HG03439 (cell line): ENCODE measurements around the gene NOSTRIN.
"Not testable (repeated sequence)": the region's sequence is repeated elsewhere in the genome, so short reads cannot be mapped to it uniquely, and the experiment has no call there.

Source experiments
- ATAC-seq: cut with Tn5 transposase; IDR thresholded peaks from one replicate; pipeline ENCODE4 v1.9.1; 2021; ENCODE audit warnings: mild to moderate bottlenecking, moderate library complexity; ENCODE audit not compliant: unreplicated experiment

The NOSTRIN gene, protein sequence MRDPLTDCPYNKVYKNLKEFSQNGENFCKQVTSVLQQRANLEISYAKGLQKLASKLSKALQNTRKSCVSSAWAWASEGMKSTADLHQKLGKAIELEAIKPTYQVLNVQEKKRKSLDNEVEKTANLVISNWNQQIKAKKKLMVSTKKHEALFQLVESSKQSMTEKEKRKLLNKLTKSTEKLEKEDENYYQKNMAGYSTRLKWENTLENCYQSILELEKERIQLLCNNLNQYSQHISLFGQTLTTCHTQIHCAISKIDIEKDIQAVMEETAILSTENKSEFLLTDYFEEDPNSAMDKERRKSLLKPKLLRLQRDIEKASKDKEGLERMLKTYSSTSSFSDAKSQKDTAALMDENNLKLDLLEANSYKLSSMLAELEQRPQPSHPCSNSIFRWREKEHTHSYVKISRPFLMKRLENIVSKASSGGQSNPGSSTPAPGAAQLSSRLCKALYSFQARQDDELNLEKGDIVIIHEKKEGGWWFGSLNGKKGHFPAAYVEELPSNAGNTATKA

DNA sequence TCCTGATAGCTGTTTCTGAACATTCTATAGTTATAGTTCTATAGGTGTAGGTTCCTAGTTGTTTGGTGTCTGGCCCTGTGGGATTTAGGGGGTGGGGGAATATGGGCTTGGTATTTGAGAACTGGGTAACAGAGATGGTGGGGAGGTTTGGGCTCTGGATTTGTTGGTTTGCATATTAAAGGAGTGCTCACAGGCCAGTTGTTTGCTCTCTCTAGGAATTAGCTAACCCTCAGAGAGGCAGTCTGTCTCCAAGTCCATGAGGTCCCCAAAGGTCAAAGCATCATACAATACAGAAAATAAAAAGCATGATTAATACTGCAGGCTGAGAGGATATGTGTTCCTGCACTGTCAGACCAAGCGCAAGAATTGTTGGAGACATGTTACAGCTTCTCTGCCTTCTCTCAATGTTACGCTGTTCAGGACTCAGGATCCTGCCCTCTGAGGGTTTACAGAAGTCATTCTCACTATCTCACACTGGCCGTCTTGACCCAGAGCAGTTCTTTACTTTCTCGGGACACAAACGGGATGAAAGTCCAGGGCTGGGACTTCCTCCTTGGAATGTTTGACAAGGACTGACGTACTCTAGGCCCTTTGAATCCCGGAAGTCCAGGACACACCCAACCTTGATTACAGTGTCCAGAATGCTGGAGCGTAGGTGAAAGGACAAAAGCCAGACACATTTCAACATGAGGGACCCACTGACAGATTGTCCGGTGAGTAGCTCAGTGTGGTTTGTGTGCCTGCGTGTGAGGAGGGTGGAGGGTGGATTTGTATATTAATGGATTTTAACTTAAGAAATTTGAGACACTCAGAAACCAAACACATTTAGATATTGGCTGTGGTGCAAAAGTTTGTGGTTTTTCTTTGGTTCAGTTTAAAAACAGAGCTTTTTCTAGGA lies at the start of gene NOSTRIN:
Gene NOSTRIN (plus strand): TSS at position 677 of the 898 bp plus-strand sequence. CDS start 10 bp downstream, at position 687.
- ATAC-seq = no peak

DNA sequence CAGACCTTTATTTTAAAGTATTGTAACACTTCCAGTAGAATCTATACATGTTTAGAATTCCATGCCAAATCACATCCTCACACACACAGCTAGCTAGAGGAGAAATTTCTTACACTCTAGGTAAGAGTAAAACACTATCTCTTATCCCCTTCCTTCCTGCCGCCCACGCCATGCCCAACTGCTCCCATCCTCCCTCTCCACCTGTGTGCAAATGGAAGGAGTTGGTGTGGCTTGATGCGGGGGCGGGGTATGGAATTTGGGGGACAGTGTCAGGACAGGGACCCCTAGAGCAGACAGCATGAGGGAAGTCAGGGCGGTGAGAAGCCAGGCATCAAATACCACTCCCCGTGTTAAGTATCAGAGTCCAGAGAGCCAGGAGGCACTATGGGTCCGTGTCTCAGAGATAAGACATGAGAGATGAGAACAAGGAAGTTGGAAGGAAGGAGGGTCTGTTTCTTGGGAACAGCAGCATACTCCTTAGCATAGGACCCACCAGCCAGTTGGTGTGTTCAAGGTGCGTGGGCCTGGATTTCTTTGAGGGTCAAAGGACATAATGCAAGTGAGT lies 48.6 kb upstream of the NOSTRIN start:
- ATAC-seq = no peak

DNA sequence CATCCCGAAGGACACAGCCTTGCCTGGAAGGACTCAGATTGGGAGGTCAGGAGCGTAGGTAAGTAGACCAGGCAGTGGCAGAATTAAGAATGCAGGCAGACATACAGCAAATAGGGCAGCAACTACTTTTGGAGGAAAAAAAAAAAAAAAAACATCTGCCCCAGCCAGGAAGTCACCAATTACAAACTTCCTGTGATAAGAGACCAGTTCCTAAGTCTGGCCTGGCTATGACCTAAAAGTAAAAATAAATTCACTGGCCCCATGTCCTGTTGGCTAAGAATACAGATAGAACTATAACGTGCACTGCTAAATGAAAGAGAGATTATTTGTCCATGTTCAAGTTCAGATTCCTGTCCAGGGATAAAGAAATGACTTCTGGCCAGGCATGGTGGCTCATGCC lies 45.2 kb upstream of the NOSTRIN start:
- no peak for ATAC-seq

DNA sequence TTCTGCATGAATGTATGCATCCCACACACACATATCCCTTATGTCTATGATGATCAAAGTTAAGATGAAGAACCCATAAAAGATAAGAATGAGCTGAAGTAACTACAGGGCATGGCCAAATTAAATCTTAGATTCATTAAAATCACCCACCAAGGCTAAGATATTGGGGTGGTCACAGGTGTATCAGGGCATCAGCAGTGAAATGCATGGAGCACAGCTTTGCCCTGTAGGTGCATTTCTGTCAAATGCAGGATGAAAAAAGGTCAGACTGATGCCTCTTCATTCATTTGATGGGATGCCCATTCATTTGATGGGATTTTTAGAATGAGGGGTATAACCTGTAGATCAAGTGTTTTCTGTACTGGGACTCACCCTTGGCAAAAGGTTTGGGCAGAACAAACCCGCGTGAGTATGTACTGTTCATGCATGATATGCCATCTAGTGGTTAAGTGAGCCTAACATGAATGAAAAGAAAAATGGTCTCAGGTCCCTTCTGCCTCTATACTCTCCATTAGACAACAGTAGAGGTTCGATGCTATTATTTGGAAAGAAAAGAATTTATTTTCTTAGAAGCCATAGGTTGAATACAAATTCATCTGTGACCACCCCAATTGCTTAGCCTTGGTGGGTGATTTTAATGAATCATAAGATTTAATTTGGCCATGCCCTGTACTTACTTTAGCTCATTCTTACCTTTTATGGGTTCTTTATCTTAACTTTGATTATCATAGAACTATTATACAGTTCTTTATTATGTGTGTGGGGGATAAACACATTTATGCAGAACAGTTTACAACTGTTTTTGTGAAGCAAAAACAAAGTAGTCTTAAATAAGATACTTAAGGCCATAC lies 43.2 kb upstream of the NOSTRIN start:
- ATAC-seq = peak; percentile 60

DNA sequence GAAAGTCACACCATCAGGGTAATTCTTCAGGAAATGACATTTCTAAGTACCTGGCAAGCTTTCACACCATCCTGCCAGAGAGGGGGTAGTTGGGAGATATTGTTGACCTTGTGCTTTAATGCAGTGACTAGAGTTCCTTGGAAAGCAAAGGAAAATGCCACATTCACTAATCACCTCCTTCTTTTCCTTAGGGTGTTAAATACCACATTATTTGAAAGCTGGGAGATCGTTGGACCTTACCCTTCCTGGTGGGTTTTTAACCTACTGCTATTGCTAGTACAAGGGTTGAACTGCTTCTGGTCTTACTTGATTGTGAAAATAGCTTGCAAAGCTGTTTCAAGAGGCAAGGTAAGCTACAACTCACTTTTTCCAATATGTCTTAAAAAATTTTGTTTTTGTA lies 37.0 kb upstream of the NOSTRIN start:
- no peak for ATAC-seq

DNA sequence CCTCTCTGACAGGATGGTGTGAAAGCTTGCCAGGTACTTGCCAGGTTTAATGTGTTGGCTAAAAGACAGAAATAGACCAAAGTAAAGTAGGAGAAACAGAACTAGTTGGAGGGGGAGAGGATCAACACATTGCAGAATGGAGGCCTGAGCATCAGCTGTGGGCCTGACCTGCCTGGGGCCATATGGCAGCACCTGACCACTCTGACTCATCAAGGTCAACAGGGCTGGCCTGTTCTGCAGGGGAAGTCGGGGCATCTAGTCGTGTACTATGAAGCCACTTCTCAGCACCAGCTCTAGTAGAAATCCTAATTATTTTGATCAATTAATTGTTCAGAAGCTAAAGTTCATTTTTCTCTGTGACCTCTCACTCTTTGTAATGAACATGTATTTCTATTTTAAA lies 35.8 kb upstream of the NOSTRIN start:
- no peak for ATAC-seq

DNA sequence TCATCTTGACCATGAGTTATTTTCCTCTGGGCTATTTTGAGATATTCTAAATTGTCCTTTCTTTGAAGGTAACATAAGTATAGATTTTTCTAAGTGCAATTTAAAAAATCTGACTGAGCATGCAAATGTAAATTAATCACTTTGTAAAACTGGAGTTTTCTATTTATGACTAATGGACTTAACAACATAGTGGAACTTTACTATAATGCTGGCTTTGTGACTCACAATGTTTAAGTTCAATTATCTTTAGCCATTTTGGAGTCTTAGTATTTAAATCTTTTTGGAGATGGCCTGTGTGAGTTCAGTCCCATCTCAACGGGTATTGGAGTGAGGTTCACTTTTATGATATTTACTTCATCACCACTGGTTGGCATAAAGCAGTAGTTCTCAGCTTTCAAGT lies 35.2 kb upstream of the NOSTRIN start:
- no peak for ATAC-seq

DNA sequence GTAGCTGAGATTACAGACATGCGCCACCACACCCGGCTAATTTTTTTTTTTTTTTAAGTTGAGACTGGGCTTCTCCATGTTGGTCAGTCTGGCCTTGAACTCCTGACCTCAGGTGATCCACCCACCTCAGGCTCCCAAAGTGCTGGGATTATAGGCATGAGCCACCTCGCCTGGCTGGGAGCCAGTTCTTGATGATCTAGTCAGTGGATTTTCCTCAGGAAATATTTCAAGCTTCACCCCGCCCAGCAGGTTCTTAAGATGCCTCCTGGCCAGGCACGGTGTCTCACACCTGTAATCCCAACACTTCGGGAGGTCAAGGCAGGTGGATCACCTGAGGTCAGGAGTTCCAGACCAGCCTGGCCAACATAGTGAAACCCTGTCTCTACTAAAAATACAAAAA lies 34.1 kb upstream of the NOSTRIN start:
- not testable (repeated sequence) for ATAC-seq

DNA sequence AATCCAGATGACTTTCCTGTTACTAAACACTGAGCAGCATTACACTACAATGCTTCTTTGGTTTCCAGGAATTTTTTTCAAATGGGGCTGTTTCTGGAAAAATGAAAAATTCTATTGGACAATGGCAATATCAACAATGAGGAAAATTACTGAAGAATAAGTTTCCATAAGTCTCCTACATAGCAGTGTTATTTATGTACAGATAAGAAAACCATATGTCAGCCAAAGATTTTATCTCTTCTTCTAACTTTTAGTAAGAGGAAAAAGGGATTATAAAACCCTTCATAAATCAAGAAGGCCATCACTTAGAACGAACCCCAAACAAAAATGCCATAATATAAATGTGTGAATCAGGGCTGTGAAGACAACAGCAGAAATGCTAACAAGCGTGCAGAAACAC lies 31.6 kb upstream of the NOSTRIN start:
- no peak for ATAC-seq

DNA sequence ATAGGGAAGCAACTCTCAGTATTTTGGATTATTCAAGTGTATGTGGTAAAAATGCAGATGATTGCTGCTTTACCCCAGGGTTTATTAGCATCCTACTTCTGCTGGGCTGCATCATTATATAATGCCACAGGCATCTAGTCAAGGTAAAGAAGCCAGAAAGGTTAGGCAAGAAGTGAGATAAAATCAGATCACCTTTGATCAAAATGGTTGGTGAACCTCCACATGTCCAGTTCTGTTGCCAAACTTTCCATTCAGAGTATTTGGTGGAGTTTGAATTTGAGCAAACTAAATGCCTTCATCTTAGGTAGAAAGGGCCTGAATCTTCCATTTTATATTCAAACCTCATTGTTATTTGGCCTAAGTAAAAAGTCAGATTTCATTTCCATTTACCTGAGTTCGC lies 29.7 kb upstream of the NOSTRIN start:
- ATAC-seq = no peak

DNA sequence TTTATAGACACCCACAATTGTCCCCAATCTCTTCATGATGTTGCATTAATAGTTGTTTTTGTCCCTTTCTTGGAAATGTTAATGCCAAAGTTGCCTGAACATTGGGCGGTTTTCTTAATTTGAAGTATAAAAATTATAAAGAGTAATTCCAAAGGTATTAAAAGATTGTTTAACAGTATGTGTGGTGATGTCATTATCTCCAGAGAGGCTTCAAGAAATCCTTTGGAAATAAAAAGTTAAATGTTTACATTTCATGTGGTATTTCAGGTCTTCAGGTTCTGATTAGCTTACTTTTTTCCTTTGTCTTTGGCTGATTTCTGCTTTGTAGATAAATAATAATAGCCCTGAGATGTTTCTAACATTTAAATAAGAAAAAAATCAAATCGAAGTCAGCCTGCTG lies 29.3 kb upstream of the NOSTRIN start:
- no peak for ATAC-seq

DNA sequence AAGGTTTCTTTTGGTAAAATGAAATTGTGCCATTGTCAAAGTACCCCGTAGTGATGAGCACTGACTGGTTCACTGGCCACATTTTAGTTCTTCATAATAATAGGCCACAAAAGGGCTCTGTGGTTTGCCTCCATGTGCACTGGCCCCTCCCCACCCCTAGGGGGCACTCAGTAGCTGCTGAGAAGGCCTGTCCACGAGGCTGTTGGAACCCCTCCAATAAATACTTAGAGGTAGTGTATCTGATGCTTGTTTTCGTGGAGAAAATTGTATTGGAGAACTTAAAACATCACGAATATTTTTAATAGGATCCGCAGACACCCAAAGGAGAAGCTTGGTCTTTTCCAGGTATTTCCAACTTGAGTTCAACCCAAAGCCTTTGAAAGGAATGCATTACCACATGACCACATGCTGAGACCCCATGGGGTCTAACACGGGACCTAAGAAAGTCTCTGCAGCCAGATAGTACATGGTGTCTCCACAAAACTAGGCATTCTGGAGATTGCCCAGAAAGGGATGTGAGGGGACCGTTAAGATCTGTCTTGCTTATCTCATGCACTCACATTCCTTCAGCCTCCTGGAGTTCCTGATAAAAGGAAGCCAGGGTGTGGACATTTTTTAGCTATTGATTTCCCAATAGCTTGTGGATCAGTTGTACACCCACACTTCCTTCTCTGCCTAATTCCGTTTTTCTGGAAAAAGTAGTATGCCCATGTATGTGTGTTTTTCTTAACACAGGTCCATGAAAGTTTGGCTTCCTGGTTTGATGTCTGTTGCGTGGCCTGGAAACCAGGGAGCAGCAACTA lies 28.5 kb upstream of the NOSTRIN start:
- no peak for ATAC-seq

DNA sequence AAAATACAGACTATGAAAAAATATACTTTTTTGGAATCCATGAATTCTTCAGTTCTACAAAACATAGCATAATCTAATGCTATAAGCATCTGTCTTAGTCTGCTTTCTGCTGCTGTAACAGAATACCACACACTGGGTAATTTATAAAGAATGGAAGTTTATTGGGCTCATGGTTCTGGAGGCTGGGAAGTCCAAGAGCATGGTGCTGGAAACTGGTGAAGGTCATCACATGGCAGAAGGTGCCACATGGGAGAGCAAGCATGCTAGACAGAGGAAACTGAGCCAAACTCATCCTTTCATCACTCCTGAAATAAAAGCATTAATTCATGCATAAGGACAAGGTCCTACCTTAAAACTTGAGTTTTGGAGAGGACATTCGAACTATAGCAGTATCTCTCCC lies 26.6 kb upstream of the NOSTRIN start:
- ATAC-seq = no peak

DNA sequence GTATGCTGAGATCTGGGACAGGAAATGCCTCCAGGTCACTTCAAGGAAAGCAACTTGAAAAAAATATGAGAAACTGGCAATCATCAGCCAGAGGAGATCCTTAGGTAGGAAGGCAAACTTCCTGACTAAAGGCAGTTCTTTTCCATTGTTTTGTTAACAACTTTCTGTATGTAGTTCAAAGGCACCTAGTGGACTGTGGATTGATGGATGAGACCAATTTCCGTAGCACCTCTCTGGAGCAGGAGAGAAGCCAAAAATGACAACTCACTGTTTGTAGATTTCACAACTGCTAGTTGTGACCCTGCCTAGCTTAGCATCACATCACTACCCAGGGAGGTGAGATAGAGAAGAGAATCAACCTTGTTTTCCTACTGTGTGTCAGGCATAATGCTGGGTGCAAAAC lies 21.8 kb upstream of the NOSTRIN start:
- ATAC-seq = no peak

DNA sequence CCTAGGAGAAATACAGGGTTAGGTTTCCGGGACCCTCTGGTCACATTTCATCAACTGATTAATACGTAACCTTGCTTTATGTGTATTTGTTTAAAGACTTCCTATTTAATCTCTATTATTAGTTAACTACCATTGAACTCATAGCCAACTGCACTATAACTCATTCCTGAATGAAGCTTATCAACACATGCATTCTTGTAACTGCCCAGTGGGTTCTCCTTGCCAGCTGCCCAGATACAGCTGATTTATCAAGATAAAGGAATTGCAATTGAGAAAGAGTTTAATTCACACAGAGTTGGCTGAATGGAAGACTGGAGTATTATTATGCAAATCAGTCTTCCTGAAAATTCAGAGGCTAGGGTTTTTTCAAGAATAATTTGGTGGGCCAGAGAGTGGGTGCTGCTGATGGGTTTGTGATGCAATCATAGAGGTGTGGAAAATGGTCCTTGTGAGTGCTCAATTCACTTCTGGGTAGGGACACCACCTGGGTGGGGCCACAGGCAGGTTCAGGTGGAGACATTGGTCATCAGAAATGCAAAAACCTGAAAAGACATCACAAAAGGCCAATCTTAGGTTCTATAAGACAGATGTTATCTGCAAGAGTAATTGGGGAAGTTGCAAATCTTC lies 21.1 kb upstream of the NOSTRIN start:
- ATAC-seq = no peak

DNA sequence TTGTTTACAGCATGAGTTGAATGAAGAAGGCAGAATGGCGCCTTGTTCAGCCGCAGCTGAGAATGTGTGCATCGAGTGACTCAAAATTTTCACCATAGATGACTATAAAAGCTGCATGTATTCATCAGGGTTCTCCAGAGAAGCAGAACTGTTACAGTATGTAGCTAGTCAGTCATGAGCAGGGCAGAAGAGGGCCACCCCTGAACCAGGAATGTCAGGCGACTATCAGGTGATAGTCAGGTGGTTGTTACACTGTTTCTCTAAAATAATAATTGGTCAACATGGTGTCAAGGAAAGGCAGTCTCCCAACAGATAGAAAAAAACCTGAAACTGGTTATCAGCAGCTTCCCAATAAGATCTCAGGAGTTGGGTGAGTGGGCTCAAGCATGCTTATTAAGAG lies 20.2 kb upstream of the NOSTRIN start:
- no peak for ATAC-seq

DNA sequence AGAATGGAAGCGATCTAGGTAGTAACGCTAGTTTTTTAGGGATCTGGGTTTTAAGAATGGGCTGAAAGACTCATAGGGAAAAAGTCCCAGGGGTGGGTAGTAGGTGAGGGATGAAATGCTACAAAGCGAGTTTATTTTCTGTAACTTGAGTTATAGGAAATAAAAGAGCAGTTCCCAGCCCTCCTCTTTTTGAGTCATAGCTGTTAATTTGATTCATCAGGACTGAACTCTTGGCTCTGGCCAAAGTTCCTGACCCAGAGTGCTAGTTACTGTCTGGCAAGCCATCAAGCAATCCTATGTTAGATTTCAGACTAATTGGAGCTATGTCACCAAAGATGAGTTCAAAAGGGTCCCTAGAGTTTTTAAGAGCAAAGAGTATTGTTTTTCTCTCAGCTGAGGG lies 17.4 kb upstream of the NOSTRIN start:
- no peak for ATAC-seq

DNA sequence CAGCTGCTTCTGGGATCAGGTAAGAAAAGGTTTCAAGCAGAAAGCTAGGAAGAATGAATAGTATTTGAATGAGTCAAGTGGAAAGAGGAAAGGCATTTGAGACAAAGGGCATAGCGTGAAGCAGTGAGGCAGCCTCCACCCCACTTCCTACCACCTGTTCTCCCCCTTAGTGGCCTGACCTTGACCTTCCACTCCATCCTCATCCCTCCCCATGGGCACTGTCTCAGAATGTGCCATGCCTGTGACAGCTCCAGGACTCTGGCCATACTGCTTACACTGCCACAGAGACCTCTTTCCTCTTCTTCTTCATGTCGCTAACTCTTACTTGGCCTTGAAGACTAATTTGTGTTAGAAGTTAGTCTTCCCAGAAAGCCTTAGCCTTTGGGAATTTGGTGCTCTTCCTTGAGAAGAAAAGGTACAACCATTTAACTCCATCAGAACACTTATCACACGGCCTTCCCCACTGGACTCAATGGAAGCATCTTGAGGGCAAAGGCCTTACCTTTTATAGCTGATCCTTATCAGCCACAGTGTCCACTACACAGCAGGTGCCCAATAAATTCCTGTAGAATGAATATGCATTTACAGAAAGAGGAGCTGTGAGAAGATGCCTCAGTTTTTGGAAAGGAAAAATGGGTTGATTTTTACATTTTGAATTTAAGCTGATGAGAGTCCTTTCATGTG lies 15.2 kb upstream of the NOSTRIN start:
- no peak for ATAC-seq
